ENCODE results near the gene PPP1R17.

Gene PPP1R17

DNA sequence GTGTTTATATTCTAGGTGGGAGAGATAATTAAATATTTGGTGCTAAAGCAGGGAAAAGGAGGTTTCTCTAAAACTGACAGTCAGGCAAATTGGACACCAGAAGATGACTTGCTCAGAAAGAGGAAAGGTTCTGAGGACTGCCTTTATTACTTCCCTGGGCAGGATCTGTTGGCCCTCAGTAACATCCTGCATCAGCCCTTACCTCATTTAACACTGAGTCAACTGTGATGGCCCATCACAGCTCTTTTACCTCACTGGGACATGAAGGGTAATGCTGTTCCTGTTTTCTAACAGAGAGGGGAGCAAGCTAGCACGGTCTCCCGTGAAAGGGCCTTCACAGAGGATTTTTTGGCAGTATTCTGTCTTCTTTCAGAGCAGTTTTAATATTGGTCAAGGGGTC is 12.0 kb downstream of the PPP1R17 start:
- DNase-seq (ENCODE audit: low read depth in 1 of 2, low spot score in 1 of 2) = no peak

GRCh38 chr7:31702354-31702753 is 15.3 kb downstream of the PPP1R17 start:
- no peak for DNase-seq (ENCODE audit: low read depth in 1 of 2, low spot score in 1 of 2)

DNA sequence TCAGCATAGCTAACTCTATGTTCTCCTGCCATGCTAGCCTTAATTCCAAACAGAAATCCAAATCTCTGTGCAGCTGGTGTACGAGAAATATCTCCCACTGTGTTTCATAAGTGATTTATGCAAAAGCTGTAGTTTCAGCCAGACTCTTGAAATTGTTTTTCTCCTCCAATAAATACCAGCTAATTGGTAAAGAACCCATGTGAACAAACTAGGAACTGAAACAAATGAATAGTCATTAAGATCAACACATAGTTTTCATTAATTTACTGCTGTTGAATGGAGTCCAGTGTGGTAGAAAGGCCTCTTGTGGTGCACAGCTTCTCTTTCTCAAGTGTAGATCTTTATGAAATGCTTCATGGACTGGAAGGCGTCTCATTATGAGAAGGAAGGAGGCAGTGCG is 18.4 kb downstream of the PPP1R17 start:
- DNase-seq (ENCODE audit: low read depth in 1 of 2, low spot score in 1 of 2) = no peak

GRCh38 chr7:31707089-31707488 is 20.1 kb downstream of the PPP1R17 start:
- no peak for DNase-seq (ENCODE audit: low read depth in 1 of 2, low spot score in 1 of 2)

GRCh38 chr7:31710171-31710570 is 23.2 kb downstream of the PPP1R17 start:
- DNase-seq (ENCODE audit: low read depth in 1 of 2, low spot score in 1 of 2) = no peak

- DNase-seq (ENCODE audit: low read depth in 1 of 2, low spot score in 1 of 2) = no peak
These were observed 29.3 kb downstream of the PPP1R17 start for GRCh38 chr7:31716355-31716754.

GRCh38 chr7:31720366-31720765 is 33.4 kb downstream of the PPP1R17 start:
- DNase-seq (ENCODE audit: low read depth in 1 of 2, low spot score in 1 of 2) = no peak

- DNase-seq (ENCODE audit: low read depth in 1 of 2, low spot score in 1 of 2) = no peak
These were observed 37.7 kb downstream of the PPP1R17 start for GRCh38 chr7:31724696-31725095.

DNA sequence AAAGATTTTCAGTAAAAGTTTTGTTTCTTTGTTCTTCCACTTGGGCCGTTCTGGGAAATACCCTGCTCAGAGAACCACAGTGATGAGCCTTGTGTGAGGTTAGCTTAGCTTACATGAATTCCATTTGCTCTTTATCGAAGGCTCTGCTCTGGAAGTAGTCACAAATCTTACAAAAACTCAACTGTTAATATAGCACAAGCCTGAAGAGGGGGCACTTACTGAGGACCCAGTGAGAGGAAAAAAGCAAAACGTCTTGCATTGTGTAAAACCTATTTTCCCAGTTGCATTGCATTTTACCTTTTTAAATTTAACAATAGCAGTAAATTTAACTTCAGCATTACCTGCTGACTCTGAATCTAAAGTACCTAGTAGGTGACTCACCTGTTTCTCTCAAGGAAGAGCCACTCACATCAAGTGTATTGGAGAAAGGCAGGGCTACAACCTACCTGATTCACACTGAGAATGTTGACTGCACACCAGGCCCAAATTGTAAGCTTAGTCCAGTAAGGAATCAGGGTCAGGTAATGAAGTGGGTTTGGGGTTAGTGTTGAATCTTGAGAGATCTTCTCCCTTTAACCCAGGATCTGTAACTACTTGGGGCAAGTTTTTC is 42.3 kb downstream of the PPP1R17 start:
- DNase-seq (ENCODE audit: low read depth in 1 of 2, low spot score in 1 of 2) = no peak

DNA sequence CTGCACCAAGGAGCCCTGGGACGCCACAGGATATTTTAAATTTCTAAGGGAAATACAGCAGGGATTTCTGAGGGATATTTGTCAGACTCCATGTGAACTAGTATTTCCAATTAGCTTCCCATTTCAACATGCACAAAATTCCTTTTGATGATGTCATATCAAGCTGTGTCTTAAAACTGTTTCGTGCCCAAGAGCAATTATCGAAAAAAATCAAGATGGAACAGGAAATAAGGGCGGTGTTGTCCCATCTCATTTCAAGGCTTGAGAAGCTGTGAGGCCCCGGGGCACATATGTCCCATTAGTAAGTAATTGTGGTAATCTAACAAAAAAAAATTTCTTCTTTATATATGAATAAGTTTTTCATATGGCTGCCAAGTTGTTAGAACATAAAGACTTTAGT is 47.4 kb downstream of the PPP1R17 start:
- no peak for DNase-seq (ENCODE audit: low read depth in 1 of 2, low spot score in 1 of 2)

DNA sequence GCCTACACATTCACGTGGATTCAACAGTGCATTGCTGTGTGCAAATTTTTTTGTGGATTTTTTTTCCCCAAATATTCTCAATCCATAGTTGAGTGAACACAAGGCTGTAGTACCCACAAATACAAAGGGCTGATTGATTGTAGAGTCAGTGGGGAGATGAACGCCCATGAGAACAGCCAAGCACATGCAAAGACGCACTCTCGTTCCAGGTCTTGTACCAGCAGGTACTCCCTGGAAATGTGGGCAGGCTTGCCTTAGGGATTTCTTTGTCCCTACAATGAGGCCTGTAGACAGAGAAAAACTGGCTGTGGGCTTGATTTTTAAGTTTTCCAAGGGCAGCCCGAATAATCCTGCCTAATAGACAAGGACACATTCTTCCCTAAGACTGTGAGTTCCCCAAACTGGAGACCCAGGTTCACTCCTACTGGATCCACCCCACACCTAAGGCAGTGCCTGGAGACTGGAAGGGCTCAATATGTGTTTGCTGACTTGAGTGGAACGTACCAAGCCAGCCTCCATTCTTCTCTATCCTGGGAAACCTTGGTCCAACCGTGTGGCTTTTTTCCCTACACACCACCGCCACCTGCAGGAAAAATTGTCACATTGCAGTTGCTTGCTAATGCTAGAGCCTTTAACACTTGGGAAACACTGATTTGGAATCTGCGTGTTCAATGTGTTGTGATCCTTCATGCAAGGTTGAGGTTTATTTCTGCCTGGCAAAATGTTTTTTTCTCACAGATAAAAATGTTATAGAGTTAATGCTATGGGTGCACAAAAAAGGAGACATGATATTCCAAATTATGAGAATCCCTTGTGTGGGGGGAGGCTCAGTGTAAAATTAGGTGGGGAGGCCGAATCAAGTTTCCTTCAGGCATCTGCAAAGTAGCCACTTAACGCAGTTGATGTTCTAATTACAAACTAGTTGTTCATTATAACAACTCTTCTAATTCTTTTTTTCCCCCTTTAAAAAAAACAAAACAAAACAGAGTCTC is 49.3 kb downstream of the PPP1R17 start:
- DNase-seq (ENCODE audit: low read depth in 1 of 2, low spot score in 1 of 2) = no peak

DNA sequence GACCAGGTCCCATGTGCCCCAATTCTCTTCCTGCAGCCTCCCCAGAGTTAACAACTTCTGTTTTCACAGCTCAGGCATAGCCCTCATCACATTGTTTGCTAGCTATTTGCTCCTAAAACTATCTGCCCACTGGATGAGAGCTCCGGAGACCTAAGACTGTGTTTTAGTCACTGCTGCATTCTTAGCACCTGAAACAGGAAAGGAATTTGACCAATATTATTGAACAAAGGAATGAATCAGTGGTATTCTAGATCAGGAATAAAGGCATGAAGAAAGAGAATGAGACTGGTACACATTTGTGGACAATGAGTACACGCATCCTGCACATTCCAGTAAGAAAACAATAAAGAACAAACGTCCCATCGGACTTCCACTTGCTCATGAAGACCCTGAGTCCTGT is 54.8 kb downstream of the PPP1R17 start:
- DNase-seq (ENCODE audit: low read depth in 1 of 2, low spot score in 1 of 2) = no peak

DNA sequence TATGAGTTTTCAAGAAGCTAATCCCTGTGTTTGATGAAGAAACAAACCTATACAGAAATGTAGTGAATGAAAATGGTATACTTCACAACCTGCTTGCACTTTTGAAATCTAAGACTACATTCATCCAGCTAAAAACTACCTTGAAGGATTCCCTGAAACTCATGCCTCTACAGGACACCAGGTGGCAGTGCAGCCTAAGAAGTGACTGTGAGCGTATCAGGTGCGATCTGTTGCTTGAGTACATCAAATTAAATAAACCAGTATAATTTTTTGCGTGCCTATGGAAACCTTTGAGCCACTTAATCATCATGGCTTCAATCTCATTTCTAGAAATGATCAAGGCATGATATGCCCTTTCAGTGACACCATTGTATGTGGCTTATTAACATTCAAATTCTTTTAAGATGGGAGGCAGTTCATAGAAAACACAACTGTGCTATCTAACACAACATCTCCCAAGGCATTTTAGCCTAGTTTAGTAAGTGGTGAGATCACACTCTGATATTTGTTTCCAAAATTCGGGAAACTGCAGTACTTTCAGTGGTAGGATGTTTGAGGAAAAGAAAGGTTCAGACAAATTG is 57.4 kb downstream of the PPP1R17 start:
- DNase-seq (ENCODE audit: low read depth in 1 of 2, low spot score in 1 of 2) = no peak

GRCh38 chr7:31747553-31747952 is 60.5 kb downstream of the PPP1R17 start:
- DNase-seq (ENCODE audit: low read depth in 1 of 2, low spot score in 1 of 2) = no peak

DNA sequence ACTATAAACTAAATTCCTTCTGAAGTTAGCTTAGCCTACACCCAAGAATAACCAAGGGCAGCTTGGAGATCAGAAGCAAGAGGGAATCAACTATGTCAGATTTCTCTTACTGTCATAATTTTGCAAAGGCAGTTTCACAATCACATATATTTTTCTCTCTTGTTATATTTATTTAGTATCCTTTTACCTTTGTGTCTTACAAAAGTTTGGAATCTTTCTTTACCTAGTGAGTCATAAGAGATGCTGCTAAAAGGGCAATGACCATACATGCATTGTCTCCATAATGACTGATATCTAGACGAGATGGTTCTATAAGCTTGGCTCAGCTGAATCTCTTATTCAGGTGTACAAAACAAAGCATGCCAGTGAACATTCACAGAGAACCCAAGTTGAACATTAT is 61.1 kb downstream of the PPP1R17 start:
- no peak for DNase-seq (ENCODE audit: low read depth in 1 of 2, low spot score in 1 of 2)

DNA sequence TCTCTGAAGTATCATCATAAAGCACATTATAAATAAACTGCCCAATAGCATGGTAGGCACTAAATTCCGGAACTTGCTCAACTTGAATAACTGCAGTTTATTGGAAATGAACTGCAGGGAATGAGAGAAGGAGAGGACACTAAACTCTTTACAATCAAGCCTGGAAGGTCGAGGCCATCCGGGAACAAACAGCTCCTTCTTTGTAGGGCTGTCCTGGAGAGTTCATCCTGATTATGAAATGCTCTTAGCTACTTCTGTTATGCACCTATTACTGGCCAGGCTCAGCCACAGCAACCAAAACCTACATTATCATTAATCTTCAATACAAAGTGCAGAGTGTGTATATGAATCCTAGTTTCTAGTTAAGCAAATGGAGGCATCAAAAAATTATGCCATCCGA is 64.7 kb downstream of the PPP1R17 start:
- DNase-seq (ENCODE audit: low read depth in 1 of 2, low spot score in 1 of 2) = no peak
